Small intestine (tissue), 16 donors: ENCODE data around the gene ZMIZ1. TPM values are rescaled to one million over a fixed set of nuclear protein-coding genes. Genes with fewer than 3 reads are reported as not detected.

Experiments
- DNase-seq, 2 donors: peaks; one replicate each; pipeline versions ENCODE4 v3.0.0 to v3.0.0-alpha.2; 2013
- FAIRE-seq: peaks from 2 replicates; lab custom pipeline; 2012; peaks lifted over from hg19 to GRCh38; lab: Jason Lieb, UNC
- H3K27ac ChIP-seq, 3 donors: one replicate each; pipeline ENCODE4 v1.5.1; 2013; ENCODE audit warnings: low read length in 2 of 3, mild to moderate bottlenecking in 2 of 3, control low read depth in 1 of 3, inconsistent platforms in 1 of 3, low read depth in 1 of 3, moderate library complexity in 1 of 3
- H3K27me3 ChIP-seq, 3 donors: one replicate each; pipeline ENCODE4 v1.6.1; 2013; ENCODE audit warnings: low read length in 3 of 3, inconsistent platforms in 1 of 3; ENCODE audit not compliant: control insufficient read depth in 3 of 3, insufficient read depth in 3 of 3
- H3K36me3 ChIP-seq, 3 donors: one replicate each; pipeline ENCODE4 v1.6.1; 2013; ENCODE audit warnings: low read length in 3 of 3, inconsistent platforms in 1 of 3, low read depth in 1 of 3, mild to moderate bottlenecking in 1 of 3, moderate library complexity in 1 of 3; ENCODE audit not compliant: control insufficient read depth in 3 of 3, insufficient read depth in 2 of 3
- H3K4me1 ChIP-seq, 3 donors: one replicate each; pipeline ENCODE4 v1.6.1; 2013; ENCODE audit warnings: low read length in 2 of 3, inconsistent platforms in 1 of 3, low read depth in 1 of 3, mild to moderate bottlenecking in 1 of 3, moderate library complexity in 1 of 3; ENCODE audit not compliant: control insufficient read depth in 3 of 3, insufficient read depth in 2 of 3
- H3K4me3 ChIP-seq, 3 donors: one replicate each; pipeline ENCODE4 v1.5.1; 2013; ENCODE audit warnings: low read length in 3 of 3, control low read depth in 1 of 3, inconsistent platforms in 1 of 3, low read depth in 1 of 3, mild to moderate bottlenecking in 1 of 3, moderate library complexity in 1 of 3
- H3K9me3 ChIP-seq, 2 donors: one replicate each; pipeline ENCODE4 v1.6.1; 2013; ENCODE audit warnings: low read depth in 1 of 2, low read length in 1 of 2; ENCODE audit not compliant: control insufficient read depth in 2 of 2, insufficient read depth in 1 of 2
- WGBS, 3 donors: extraction: QIAGEN DNeasy Blood & Tissue Kit; methylation state at CpG; one replicate each; pipeline ENCODE4 v1.1.7; 2013; 5-methylcytosine and 5-hydroxymethylcytosine counted together
- long read RNA-seq, 10 donors: transcript quantifications; one replicate each; lab custom pipeline, GENCODE V29; 2026
- polyA plus RNA-seq, 4 donors: library from polyadenylated mRNA; stranded (reverse) in 3 of 4; unstranded in 1 of 4; fragments of 200-250 nt in 3 of 4; fragments of 120-200 nt in 1 of 4; gene quantifications; one replicate each; pipeline versions ENCODE4 v1.2.1 to v1.2.3, GENCODE V29; 2013
- donor health status: healthy with polysubstance abuse.
- donor health status: control.
- donor health status: control.
- donor health status: Bipolar disorder and iron deficiency.
- donor health status: healthy.

ZMIZ1 gene, protein sequence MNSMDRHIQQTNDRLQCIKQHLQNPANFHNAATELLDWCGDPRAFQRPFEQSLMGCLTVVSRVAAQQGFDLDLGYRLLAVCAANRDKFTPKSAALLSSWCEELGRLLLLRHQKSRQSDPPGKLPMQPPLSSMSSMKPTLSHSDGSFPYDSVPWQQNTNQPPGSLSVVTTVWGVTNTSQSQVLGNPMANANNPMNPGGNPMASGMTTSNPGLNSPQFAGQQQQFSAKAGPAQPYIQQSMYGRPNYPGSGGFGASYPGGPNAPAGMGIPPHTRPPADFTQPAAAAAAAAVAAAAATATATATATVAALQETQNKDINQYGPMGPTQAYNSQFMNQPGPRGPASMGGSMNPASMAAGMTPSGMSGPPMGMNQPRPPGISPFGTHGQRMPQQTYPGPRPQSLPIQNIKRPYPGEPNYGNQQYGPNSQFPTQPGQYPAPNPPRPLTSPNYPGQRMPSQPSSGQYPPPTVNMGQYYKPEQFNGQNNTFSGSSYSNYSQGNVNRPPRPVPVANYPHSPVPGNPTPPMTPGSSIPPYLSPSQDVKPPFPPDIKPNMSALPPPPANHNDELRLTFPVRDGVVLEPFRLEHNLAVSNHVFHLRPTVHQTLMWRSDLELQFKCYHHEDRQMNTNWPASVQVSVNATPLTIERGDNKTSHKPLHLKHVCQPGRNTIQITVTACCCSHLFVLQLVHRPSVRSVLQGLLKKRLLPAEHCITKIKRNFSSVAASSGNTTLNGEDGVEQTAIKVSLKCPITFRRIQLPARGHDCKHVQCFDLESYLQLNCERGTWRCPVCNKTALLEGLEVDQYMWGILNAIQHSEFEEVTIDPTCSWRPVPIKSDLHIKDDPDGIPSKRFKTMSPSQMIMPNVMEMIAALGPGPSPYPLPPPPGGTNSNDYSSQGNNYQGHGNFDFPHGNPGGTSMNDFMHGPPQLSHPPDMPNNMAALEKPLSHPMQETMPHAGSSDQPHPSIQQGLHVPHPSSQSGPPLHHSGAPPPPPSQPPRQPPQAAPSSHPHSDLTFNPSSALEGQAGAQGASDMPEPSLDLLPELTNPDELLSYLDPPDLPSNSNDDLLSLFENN
- 10 to 100 TPM; 15.1 to 40.7 (median 19.9) TPM for polyA plus RNA-seq
- long read RNA-seq, donor 1, result 0 reads
- long read RNA-seq, donor 2, full-length matches to known transcripts, result 1 of 1 reads
- long read RNA-seq, donor 2, partial matches to known transcripts, result 0 of 1 reads
- long read RNA-seq, donor 2, other reads (novel, unspliced or antisense), result 0 of 1 reads
- long read RNA-seq, donor 3, partial matches to known transcripts, result 0 of 1 reads
- long read RNA-seq, donor 3, other reads (novel, unspliced or antisense), result 0 of 1 reads
- long read RNA-seq, donor 4, result 0 reads
- long read RNA-seq, donor 5, partial matches to known transcripts, result 0 of 1 reads
- long read RNA-seq, donor 5, other reads (novel, unspliced or antisense), result 0 of 1 reads
- long read RNA-seq, donor 6, result 0 reads
- long read RNA-seq, donor 7, result 0 reads
- long read RNA-seq, donor 8, result 0 reads
- long read RNA-seq, donor 9, result 0 reads
- long read RNA-seq, donor 10, partial matches to known transcripts, result 0 of 2 reads
- long read RNA-seq, donor 10, other reads (novel, unspliced or antisense), result 0 of 2 reads

DNA sequence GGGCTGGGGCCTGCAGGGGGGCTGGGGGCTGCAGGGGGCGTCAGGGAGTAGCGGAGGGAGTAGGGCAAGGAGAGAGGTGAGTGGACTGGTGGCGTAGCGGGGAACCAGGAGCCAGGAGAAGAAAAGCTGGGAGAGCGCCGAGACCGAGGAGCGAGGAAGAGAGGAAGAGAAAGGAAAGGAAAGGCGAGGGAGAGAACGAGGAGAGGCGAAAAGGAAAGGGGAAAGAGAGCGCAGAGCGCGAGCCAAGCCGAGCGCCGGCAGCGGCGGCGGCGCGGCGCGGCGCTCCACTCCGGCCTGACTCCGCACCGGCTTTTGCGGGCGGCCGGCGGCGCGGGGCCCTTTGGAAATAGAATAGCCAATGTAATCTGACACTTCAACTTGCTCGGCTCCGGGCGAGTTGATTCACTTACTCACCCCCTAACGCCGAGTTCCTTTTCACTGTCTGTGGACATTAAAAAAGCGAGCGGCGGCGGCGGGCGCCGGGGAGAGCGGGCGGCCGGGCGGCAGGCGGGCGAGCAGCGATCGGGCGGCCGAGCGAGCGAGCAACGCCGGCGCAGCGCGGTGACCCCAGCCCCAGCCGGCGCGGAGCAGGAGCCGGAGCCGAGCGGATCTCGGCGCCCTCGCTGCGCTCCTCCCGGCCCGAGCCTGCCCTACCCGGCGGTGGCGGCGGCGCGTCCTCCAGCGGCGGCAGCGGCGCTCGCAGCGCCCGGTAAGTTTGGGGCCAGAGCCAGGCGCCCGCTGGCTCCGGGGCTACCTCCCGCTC lies at the start of gene ZMIZ1:
Gene ZMIZ1, plus strand, starts transcription at position 405 of the 763 bp plus-strand sequence. CDS start 132,667 bp downstream, outside the sequence.
- H3K27me3 ChIP-seq, result no peaks in the 10 kb centered on the region
- H3K9me3 ChIP-seq, result no peaks in the 10 kb centered on the region
- peak within 1 kb of the TSS; percentile 79 to 96 (median 86) for H3K4me3 ChIP-seq
- FAIRE-seq (no peak), DNase-seq (peak; percentile 88 to 96)
- peaks cover 0 to 9% (median 0%) of the 10 kb centered on the region in 3 donors for H3K36me3 ChIP-seq
- peaks cover 13 to 48% (median 16%) of the 10 kb centered on the region in 3 donors for H3K4me1 ChIP-seq
- WGBS, 3 donors, result 0 to 1% (median 0%) methylated on average over 63 to 92 of the region's 92 CpGs
- H3K27ac ChIP-seq, result peak within 1 kb of the TSS; percentile 96 to 98 (median 96)

DNA sequence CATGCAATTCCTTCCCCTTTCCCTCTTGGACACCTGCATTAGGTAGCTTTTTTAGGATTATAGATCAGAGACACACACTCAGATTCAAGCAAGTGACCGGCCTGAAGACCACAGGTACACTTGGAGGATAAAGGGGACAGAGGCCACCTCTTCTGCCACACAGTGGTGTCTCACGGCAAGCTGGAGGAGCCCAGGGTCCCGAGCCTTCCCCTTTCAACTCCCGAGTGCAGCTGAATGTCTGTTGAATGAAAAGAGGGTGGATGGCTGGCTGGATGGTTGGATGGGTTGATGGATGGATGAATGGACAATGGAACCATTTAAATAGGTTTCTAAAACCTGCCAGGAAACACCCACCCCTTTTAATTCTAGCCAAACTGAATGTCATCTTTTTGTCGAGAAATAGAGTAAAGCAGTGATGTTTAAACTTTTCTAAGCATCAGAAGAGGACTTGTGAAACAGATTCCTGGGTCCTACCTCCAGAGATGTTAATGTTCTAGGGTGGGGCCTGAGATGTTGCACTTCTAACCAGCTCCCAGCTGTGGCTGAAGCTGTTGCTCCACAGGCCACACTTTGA lies 49.2 kb upstream of the ZMIZ1 start:
- H3K27me3 ChIP-seq, result no peaks in the 10 kb centered on the region
- peaks cover 0 to 3% (median 2%) of the 10 kb centered on the region in 3 donors for H3K4me1 ChIP-seq
- FAIRE-seq, result no peak
- H3K27ac ChIP-seq, result no peak overlapping the region
- DNase-seq, result no peak
- WGBS, 3 donors, result 88 to 93% (median 90%) methylated on average over 5 of the region's 5 CpGs
- H3K9me3 ChIP-seq, result peaks cover 0 to 11% of the 10 kb centered on the region in 2 donors
- no peak overlapping the region for H3K4me3 ChIP-seq
- H3K36me3 ChIP-seq, result peaks cover 0 to 3% (median 0%) of the 10 kb centered on the region in 3 donors

DNA sequence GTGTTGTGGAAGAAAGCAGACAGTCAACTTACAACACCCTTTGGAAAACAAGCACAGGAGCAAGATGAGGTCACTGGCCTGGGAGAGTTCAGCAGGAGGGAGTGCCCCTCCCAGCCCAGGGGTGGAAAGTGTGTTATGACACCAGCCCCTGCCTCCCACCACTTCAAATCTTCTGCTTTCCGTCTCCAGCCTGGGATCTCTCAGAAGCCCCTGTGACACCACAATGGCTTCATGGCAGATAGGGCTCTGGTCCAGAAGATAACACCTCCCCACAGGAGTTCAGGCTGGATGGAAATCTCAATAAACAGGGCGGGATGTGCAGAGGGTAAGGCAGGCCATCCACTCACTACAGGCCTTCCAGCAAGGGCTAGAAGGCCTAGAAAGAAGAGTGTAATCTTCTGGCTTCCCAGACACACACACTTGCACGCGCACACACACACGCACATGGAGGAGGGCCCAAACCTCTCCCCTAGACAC lies 48.7 kb upstream of the ZMIZ1 start:
- H3K36me3 ChIP-seq, result peaks cover 0 to 3% (median 0%) of the 10 kb centered on the region in 3 donors
- H3K9me3 ChIP-seq, result peaks cover 0 to 11% of the 10 kb centered on the region in 2 donors
- peak overlapping the region in 1 of 3 donors; percentile 5 for H3K27ac ChIP-seq
- FAIRE-seq (no peak), DNase-seq (no peak)
- H3K27me3 ChIP-seq, result no peaks in the 10 kb centered on the region
- WGBS, 3 donors, result 75 to 89% (median 86%) methylated on average over 5 of the region's 5 CpGs
- peaks cover 0 to 9% (median 2%) of the 10 kb centered on the region in 3 donors for H3K4me1 ChIP-seq
- H3K4me3 ChIP-seq, result no peak overlapping the region

DNA sequence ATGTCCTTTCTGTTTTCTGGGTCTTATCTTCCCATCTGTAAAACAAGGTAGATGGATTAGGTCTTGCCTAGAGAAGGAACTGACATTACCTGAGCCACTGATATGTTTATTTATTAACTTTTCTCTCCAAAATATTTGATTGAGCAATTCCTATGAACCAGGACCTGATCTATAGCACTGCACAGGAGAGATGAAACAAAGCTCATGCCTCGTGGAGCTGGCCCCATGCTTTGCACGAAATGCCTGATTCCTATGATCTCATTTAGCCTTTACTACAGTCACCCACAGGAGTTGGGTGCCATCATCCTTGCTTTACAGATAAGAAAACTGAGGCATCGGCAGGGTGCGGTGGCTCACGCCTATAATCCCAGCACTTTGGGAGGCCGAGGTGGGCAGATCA lies 48.2 kb upstream of the ZMIZ1 start:
- H3K27me3 ChIP-seq, result no peaks in the 10 kb centered on the region
- H3K4me3 ChIP-seq, result no peak overlapping the region
- H3K9me3 ChIP-seq, result peaks cover 0 to 11% of the 10 kb centered on the region in 2 donors
- H3K27ac ChIP-seq, result no peak overlapping the region
- 86 to 93% (median 87%) methylated on average over 6 of the region's 6 CpGs for WGBS, 3 donors
- H3K4me1 ChIP-seq, result peaks cover 0 to 13% (median 2%) of the 10 kb centered on the region in 3 donors
- FAIRE-seq (no peak), DNase-seq (no peak)
- H3K36me3 ChIP-seq, result peaks cover 0 to 3% (median 0%) of the 10 kb centered on the region in 3 donors

DNA sequence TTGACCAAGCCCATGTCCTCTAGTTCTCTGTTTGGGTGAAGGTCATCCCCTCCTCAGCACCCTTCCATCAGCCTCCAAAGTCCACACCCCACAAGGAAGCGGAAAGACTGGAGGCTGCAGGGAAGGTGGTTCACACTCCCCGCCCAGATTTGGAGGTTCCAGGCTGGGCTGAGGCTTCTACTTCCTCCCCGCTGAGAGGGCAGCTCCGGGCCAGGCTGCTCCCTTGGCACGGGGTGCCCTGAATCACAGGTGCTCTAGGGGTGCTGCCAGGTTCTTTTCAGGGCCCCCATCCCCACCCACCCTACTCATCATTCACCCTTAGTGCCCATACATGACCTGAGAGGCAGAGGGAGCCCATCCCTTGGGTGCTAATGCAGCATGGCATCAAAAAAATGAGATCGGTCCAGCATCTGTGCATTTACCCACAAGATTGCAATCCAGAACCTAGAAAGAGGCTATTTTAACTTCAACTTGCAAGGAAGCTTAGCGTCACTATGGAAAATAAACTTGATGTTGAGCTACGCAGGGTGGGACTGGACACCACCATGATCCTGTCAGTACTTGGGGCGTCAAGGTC lies 47.3 kb upstream of the ZMIZ1 start:
- Histone ChIP-seq H3K4me3 (no peak overlapping the region), H3K27ac (no peak overlapping the region), H3K36me3 (peaks cover 0 to 3% (median 0%) of the 10 kb centered on the region in 3 donors), H3K27me3 (no peaks in the 10 kb centered on the region), H3K9me3 (peaks cover 0 to 11% of the 10 kb centered on the region in 2 donors), H3K4me1 (peaks cover 0 to 13% (median 2%) of the 10 kb centered on the region in 3 donors)
- no peak for FAIRE-seq
- WGBS, 3 donors, result 57 to 76% (median 58%) methylated on average over 9 of the region's 9 CpGs
- DNase-seq, result peak in 1 of 2 donors; percentile 51

DNA sequence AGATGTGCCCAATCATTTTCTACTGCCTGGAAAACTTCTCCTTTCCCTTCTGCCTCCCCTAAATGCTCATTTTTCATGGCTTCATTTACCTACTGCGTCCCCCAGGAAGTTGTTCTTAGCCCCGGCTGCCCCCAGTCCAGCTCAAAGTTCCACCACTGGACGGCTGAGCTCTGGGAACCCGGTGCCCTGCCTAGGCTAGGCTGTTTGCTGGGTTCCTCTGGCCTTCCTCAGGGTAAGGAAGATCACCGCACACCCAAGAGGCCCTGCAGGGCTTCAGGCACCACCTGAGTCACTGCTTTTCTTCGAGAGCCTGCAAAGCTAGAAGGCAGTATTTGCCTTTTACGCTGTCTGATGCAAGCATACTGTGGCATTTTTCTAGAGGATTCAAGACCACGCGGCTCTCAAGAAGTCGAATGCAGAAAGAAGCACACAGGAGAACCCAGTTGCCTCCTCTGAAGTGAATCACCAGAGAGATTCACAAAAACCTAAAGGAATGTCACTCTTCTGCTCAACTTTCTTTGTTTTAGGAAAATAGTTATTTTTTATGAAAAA lies 46.7 kb upstream of the ZMIZ1 start:
- no peak for FAIRE-seq
- DNase-seq, result no peak
- H3K4me1 ChIP-seq, result peaks cover 0 to 14% (median 2%) of the 10 kb centered on the region in 3 donors

More for the DNA sequence above, 46.7 kb upstream of the ZMIZ1 start:
- Histone ChIP-seq H3K27ac (no peak overlapping the region), H3K9me3 (peaks cover 0 to 11% of the 10 kb centered on the region in 2 donors), H3K4me3 (no peak overlapping the region), H3K36me3 (peaks cover 0 to 3% (median 0%) of the 10 kb centered on the region in 3 donors), H3K27me3 (no peaks in the 10 kb centered on the region)
- 89 to 92% (median 90%) methylated on average over 10 of the region's 10 CpGs for WGBS, 3 donors
